Activated CD8-positive, alpha-beta T cell treated with anti-CD3 and anti-CD28 coated beads, Interleukin-2, amount 10 ng/mL, durations not matched to agents 7 days and 5 days (primary cell): ENCODE results near the gene MYBPC3. TPM values are rescaled to one million over a fixed set of nuclear protein-coding genes. Genes with fewer than 3 reads are reported as not detected.

ENCODE experiments used
- ATAC-seq: fragments of 150-1000 bp; cut with Tn5 transposase; one replicate; pipeline ENCODE4 v1.10.0; 2021; ENCODE audit warnings: moderate library complexity
- CTCF ChIA-PET: fragments of 350-600 bp; sonication (Branson Sonifier 250); formaldehyde crosslinking; loops from one replicate; lab custom pipeline; 2021; ENCODE audit warnings: antibody characterized with exemption; lab: Charles Lee
- POLR2A ChIA-PET: fragments of 350-600 bp; sonication (Branson Sonifier 250); formaldehyde crosslinking; loops from one replicate; lab custom pipeline; 2021; ENCODE audit warnings: antibody characterized with exemption; lab: Charles Lee
- DNase-seq: peaks from one replicate; pipeline ENCODE4 v3.0.0-alpha.2; 2020
- H3K27ac Mint-ChIP-seq: one replicate; pipeline ENCODE4 v1.8.0; 2021; ENCODE audit warnings: mild to moderate bottlenecking, mixed read lengths
- H3K27me3 Mint-ChIP-seq: one replicate; pipeline ENCODE4 v1.8.0; 2021; ENCODE audit warnings: low read depth, mixed read lengths
- H3K36me3 Mint-ChIP-seq: one replicate; pipeline ENCODE4 v1.8.0; 2021; ENCODE audit warnings: low read depth, mixed read lengths
- H3K4me1 Mint-ChIP-seq: one replicate; pipeline ENCODE4 v1.8.0; 2021; ENCODE audit warnings: low read depth, mixed read lengths
- H3K4me3 Mint-ChIP-seq: one replicate; pipeline ENCODE4 v1.8.0; 2021; ENCODE audit warnings: mild to moderate bottlenecking, mixed read lengths
- H3K9me3 Mint-ChIP-seq: one replicate; pipeline ENCODE4 v1.8.0; 2022; ENCODE audit warnings: mixed read lengths; ENCODE audit not compliant: insufficient read depth
- total RNA-seq, 2 experiments: library from RNA; stranded (reverse); gene quantifications; one replicate each; pipeline ENCODE4 v1.2.3, GENCODE V29; 2021

Gene MYBPC3
- total RNA-seq, 2 experiments from 2014 or later, result not detected

DNA sequence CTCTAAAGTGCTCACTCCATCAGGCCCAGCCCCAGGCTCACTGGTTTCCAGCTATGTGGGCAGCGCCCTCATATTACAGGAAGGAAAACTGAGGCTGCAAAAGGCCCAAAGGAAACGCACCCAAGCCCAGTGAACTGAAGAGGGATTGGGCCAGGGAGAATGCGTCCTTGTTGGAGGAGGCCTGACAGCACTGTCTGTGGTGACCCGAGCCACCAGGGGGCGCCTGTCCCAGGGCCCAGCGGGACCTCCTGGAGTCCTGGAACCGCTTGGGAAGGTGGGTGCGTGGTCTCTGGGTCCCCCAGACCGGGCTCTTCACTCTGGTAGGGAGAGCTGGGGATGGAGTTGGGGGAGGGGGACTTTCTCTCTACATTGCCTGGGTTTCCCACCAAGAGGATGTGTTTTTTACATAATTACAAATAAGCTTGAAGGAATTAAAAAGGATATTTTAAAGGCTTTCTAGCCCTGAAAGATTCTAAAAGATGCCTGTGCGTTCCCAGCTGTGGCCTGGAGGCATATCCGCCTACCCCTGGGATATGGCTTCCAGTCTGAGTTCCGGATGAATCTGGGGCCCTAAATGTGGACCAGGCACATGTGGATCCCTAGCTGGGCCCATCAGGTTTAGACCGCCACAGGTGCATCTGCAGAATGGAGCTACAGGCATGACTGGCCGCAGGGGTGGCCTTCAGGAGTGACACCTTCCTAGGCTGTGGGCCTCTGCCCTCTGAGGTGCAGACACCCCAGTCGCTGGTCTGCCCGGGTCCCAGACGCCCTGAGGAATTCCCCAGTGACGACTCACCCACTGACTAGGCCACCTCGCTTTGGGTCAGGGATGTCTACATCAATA is 21.6 kb upstream of the MYBPC3 start:
- DNase-seq, result peak; percentile 85
- CTCF ChIA-PET, result interaction anchor here (0.6 to 6.7 kb wide), 49 partner anchors 8 to 480 kb away, joined by 3 to 133 read pairs (median 4); partner anchors contain the start of genes DDB2, PSMC3 and SLC39A13
- peaks cover 14% of the 10 kb centered on the region for H3K4me1 Mint-ChIP-seq
- no peaks in the 10 kb centered on the region for H3K9me3 Mint-ChIP-seq
- H3K36me3 Mint-ChIP-seq, result no peaks in the 10 kb centered on the region
- no peak overlapping the region for H3K4me3 Mint-ChIP-seq
- ATAC-seq, result peak; percentile 95
- POLR2A ChIA-PET, result no interaction called here
- no peak overlapping the region for H3K27ac Mint-ChIP-seq
- H3K27me3 Mint-ChIP-seq, result peaks cover 3% of the 10 kb centered on the region

- H3K4me3 Mint-ChIP-seq, result no peak overlapping the region
- peaks cover 10% of the 10 kb centered on the region for H3K4me1 Mint-ChIP-seq
- ChIA-PET CTCF (interaction anchor here (1.0 to 6.7 kb wide), 7 partner anchors 13 to 99 kb away, joined by 3 to 133 read pairs (median 24); partner anchors contain the start of gene SLC39A13), POLR2A (no interaction called here)
- DNase-seq (no peak), ATAC-seq (no peak)
- H3K9me3 Mint-ChIP-seq, result no peaks in the 10 kb centered on the region
- H3K27me3 Mint-ChIP-seq, result peaks cover 3% of the 10 kb centered on the region
- H3K36me3 Mint-ChIP-seq, result no peaks in the 10 kb centered on the region
- H3K27ac Mint-ChIP-seq, result no peak overlapping the region
These were observed 19.9 kb upstream of the MYBPC3 start for GRCh38 chr11:47372422-47372821.

GRCh38 chr11:47369676-47370075 is 17.2 kb upstream of the MYBPC3 start:
- no peaks in the 10 kb centered on the region for H3K9me3 Mint-ChIP-seq
- peaks cover 11% of the 10 kb centered on the region for H3K27me3 Mint-ChIP-seq
- peaks cover 10% of the 10 kb centered on the region for H3K4me1 Mint-ChIP-seq
- no peak overlapping the region for H3K27ac Mint-ChIP-seq
- no peak for DNase-seq
- no peak overlapping the region for H3K4me3 Mint-ChIP-seq
- POLR2A ChIA-PET, result no interaction called here
- no peak for ATAC-seq
- no peaks in the 10 kb centered on the region for H3K36me3 Mint-ChIP-seq
- CTCF ChIA-PET, result interaction anchor here (1.2 to 6.7 kb wide), 2 partner anchors 30 to 43 kb away, joined by 3 to 133 read pairs; partner anchors contain the start of gene SLC39A13

- no peaks in the 10 kb centered on the region for H3K9me3 Mint-ChIP-seq
- no peak overlapping the region for H3K27ac Mint-ChIP-seq
- peaks cover 8% of the 10 kb centered on the region for H3K4me1 Mint-ChIP-seq
- no peaks in the 10 kb centered on the region for H3K36me3 Mint-ChIP-seq
- peaks cover 11% of the 10 kb centered on the region for H3K27me3 Mint-ChIP-seq
- no peak for DNase-seq
- ATAC-seq, result no peak
- ChIA-PET POLR2A (no interaction called here), CTCF (no interaction called here)
- no peak overlapping the region for H3K4me3 Mint-ChIP-seq
These were observed 13.6 kb upstream of the MYBPC3 start for GRCh38 chr11:47366020-47366490.

DNA sequence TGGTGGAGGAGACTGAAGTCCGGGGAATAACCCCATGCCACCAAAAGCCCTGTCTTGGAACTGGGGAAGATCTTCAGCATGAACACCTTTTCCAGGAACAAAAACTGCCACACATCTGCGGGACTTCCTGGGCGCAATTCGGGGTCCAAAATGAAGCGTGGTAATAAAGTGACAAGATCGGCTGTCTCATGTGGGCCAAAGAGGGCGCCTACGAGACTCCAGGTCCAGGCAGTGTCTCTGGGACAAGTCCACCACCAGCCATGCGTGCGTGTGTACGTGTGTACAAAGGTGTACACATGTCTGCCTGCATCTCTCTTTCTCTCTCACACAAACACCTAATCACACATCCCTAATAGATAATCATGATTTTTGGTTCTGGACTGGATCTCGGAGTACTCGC is 8.9 kb upstream of the MYBPC3 start:
- ATAC-seq, result no peak
- CTCF ChIA-PET, result interaction anchor here (0.6 to 3.1 kb wide), 3 partner anchors 12 to 299 kb away, joined by 5 to 24 read pairs (median 6); no protein-coding TSS in a partner anchor
- peaks cover 15% of the 10 kb centered on the region for H3K4me1 Mint-ChIP-seq

GRCh38 chr11:47360341-47360740 is 7.8 kb upstream of the MYBPC3 start:
- H3K36me3 Mint-ChIP-seq, result no peaks in the 10 kb centered on the region
- no peak for DNase-seq
- no peak overlapping the region for H3K4me3 Mint-ChIP-seq
- no peaks in the 10 kb centered on the region for H3K9me3 Mint-ChIP-seq
- no peak for ATAC-seq
- peaks cover 15% of the 10 kb centered on the region for H3K4me1 Mint-ChIP-seq
- POLR2A ChIA-PET, result no interaction called here
- CTCF ChIA-PET, result interaction anchor here (1.0 to 3.1 kb wide), 5 partner anchors 8 to 93 kb away, joined by 3 to 24 read pairs (median 5); no protein-coding TSS in a partner anchor
- H3K27me3 Mint-ChIP-seq, result peaks cover 2% of the 10 kb centered on the region
- H3K27ac Mint-ChIP-seq, result no peak overlapping the region

More for the DNA sequence above, 8.9 kb upstream of the MYBPC3 start:
- Mint-ChIP-seq H3K4me3 (no peak overlapping the region), H3K27me3 (peaks cover 6% of the 10 kb centered on the region), H3K9me3 (no peaks in the 10 kb centered on the region), H3K27ac (no peak overlapping the region), H3K36me3 (no peaks in the 10 kb centered on the region)
- POLR2A ChIA-PET, result interaction anchor here (0.6 kb wide), 1 partner anchor 37 kb away, joined by 3 read pairs; no protein-coding TSS in a partner anchor
- DNase-seq, result no peak

- H3K4me1 Mint-ChIP-seq, result peaks cover 15% of the 10 kb centered on the region
- ATAC-seq (peak; percentile 60), DNase-seq (peak; percentile 37)
- H3K36me3 Mint-ChIP-seq, result no peaks in the 10 kb centered on the region
- H3K9me3 Mint-ChIP-seq, result no peaks in the 10 kb centered on the region
- POLR2A ChIA-PET, result no interaction called here
- H3K27ac Mint-ChIP-seq, result peak overlapping the region; percentile 75
- H3K27me3 Mint-ChIP-seq, result no peaks in the 10 kb centered on the region
- H3K4me3 Mint-ChIP-seq, result no peak overlapping the region
- CTCF ChIA-PET, result interaction anchor here (1.0 to 3.1 kb wide), 5 partner anchors 9 to 94 kb away, joined by 3 to 24 read pairs (median 5); no protein-coding TSS in a partner anchor
These were observed 7.1 kb upstream of the MYBPC3 start for GRCh38 chr11:47359586-47359985.

DNA sequence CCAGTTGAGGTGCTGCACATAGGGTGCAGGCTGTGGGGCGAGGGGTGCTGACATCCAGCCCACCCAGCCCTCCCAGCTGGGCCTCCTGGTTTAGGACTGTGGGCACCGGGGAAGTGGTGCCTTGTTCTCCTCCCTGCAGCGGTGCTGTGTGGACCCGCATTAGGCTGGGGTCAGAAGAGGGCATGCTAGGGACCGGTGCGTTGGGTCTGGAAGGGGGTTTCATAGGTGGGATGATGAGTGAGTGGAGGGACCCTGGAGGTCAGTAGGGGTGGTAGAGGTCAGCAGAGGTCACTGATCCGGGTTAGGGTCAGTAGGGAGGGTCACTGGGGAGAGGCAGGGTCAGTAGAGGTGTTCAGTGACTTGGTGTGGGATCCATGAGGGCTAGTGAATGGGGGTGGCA is 6.7 kb upstream of the MYBPC3 start:
- POLR2A ChIA-PET, result no interaction called here
- Mint-ChIP-seq H3K27me3 (no peaks in the 10 kb centered on the region), H3K27ac (peak overlapping the region; percentile 75), H3K36me3 (no peaks in the 10 kb centered on the region), H3K9me3 (no peaks in the 10 kb centered on the region), H3K4me3 (no peak overlapping the region), H3K4me1 (peaks cover 15% of the 10 kb centered on the region)
- no peak for DNase-seq
- CTCF ChIA-PET, result interaction anchor here (1.3 to 3.1 kb wide), 3 partner anchors 9 to 95 kb away, joined by 3 to 24 read pairs (median 5); no protein-coding TSS in a partner anchor
- no peak for ATAC-seq

GRCh38 chr11:47358731-47359051 is 6.2 kb upstream of the MYBPC3 start:
- ChIA-PET CTCF (interaction anchor here (3.1 kb wide), 1 partner anchor 15 kb away, joined by 24 read pairs; no protein-coding TSS in a partner anchor), POLR2A (no interaction called here)
- Mint-ChIP-seq H3K27me3 (no peaks in the 10 kb centered on the region), H3K4me1 (peaks cover 15% of the 10 kb centered on the region), H3K4me3 (no peak overlapping the region), H3K9me3 (no peaks in the 10 kb centered on the region), H3K27ac (peak overlapping the region; percentile 54), H3K36me3 (no peaks in the 10 kb centered on the region)
- ATAC-seq, result no peak
- no peak for DNase-seq

DNA sequence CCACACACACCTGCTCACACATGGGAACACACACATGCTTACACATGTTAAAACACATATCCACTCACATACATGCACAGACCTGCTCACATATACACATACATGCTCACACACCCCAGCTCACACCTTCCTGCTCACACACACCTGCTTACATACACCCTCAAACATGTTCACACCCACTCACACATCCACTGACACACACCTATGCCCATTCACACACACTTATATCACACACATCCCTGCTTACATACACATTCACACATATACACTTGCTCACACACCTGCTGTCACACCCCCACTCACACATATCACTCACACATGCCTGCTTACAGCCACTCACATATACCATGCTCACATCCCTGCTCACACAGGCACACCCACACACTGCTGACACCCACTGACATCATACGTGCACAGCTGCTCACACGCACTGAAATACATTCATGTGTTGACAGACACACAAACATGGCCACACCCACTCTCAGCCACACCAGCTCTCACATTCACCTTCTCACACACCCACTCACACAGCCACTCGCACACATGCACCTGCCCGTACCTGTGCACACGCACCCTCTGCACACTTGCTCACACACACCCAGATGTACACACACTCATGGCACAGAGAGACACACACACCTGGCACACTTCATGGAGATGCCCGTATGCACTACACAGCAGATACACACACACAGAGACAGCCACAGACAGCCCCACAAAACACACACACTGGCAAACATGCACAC is 5.7 kb upstream of the MYBPC3 start:
- CTCF ChIA-PET, result interaction anchor here (3.1 kb wide), 1 partner anchor 15 kb away, joined by 24 read pairs; no protein-coding TSS in a partner anchor
- POLR2A ChIA-PET, result no interaction called here
- Mint-ChIP-seq H3K36me3 (no peaks in the 10 kb centered on the region), H3K27me3 (no peaks in the 10 kb centered on the region), H3K27ac (no peak overlapping the region), H3K4me3 (no peak overlapping the region), H3K9me3 (no peaks in the 10 kb centered on the region), H3K4me1 (peaks cover 15% of the 10 kb centered on the region)
- no peak for DNase-seq
- ATAC-seq, result no peak

- ChIA-PET POLR2A (no interaction called here), CTCF (no interaction called here)
- ATAC-seq (no peak), DNase-seq (no peak)
- Mint-ChIP-seq H3K36me3 (no peaks in the 10 kb centered on the region), H3K27me3 (no peaks in the 10 kb centered on the region), H3K4me1 (peaks cover 15% of the 10 kb centered on the region), H3K4me3 (no peak overlapping the region), H3K9me3 (no peaks in the 10 kb centered on the region), H3K27ac (no peak overlapping the region)
These were observed 4.5 kb upstream of the MYBPC3 start for GRCh38 chr11:47356998-47357329.
